Panc1 (cell line): ENCODE results near the gene ARFIP1.
A peak's percentile ranks its signal among the peaks of the same experiment; 100 is the strongest.

Source experiments
- CTCF ChIP-seq: fragments of 450-650 bp; IDR thresholded peaks from 2 replicates; pipeline ENCODE4 v1.5.1; 2017; ENCODE audit warnings: mild to moderate bottlenecking
- POLR2AphosphoS5 ChIP-seq: IDR thresholded peaks from 2 replicates; pipeline ENCODE4 v1.6.1; 2012; ENCODE audit warnings: mild to moderate bottlenecking, low read depth, low read length, moderate library complexity
- REST ChIP-seq, 2 experiments: IDR thresholded peaks; 2 replicates each; pipeline ENCODE4 v1.6.1; 2011 to 2012; ENCODE audit warnings: low read depth in 2 of 2, control low read depth in 1 of 2, low read length in 1 of 2, mild to moderate bottlenecking in 1 of 2, moderate library complexity in 1 of 2; ENCODE audit not compliant: insufficient read depth in 1 of 2

GRCh38 chr4:152784490-152785350 lies 5.0 kb downstream of the ARFIP1 start:
- TF ChIP-seq CTCF (peak; percentile 21; the same call in 1 of the 2 replicates), REST (IDR thresholded peaks at IDR 0.05; ENCODE audit: insufficient read depth in 1 of 2, low read depth in 2 of 2, low read length in 1 of 2) (no peak), POLR2AphosphoS5 (no peak)
